Posterior cingulate gyrus (tissue), 11 donors: ENCODE data around the gene CRB1.

Source experiments
- DNase-seq, 10 donors: peaks; one replicate each; pipeline versions ENCODE4 v3.0.0 to v3.0.0-alpha.2; 2020 to 2021; ENCODE audit warnings: mixed read lengths in 3 of 10
- intact Hi-C: fragments of 100-400 bp; cut with DNase I; formaldehyde crosslinking; loops from one replicate; pipeline ENCODE4 v1.15.1; 2023

The CRB1 gene

GRCh38 chr1:197510691-197511378 is 242.8 kb downstream of the CRB1 start:
- intact Hi-C loops: no loop called here
- no peak for DNase-seq

DNA sequence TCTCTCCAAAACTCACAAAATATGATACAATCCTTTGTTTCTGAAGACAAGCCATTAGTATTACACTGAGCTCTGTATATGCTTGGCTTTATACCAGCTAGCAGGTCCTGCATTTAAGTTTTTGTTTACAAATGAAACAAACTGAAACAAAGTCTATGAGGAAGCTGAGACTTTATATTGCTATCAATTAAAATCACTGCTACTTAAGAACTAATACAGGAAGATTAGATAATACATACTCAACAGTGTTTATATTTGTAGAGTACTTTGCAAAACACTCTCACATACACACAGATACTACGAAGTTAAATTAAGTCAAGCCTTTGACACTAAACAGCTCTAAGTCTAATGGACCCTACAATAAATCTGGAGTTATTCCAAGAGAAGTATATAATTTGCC is 247.4 kb downstream of the CRB1 start:
- intact Hi-C loops: no loop called here

GRCh38 chr1:197519741-197520334 is 251.8 kb downstream of the CRB1 start:
- no peak for DNase-seq
- intact Hi-C loops: loop anchor here (10.0 kb wide), 2 partner anchors 405 to 1165 kb away; no protein-coding TSS in a partner anchor

More for the DNA sequence above, 247.4 kb downstream of the CRB1 start:
- DNase-seq: no peak

DNA sequence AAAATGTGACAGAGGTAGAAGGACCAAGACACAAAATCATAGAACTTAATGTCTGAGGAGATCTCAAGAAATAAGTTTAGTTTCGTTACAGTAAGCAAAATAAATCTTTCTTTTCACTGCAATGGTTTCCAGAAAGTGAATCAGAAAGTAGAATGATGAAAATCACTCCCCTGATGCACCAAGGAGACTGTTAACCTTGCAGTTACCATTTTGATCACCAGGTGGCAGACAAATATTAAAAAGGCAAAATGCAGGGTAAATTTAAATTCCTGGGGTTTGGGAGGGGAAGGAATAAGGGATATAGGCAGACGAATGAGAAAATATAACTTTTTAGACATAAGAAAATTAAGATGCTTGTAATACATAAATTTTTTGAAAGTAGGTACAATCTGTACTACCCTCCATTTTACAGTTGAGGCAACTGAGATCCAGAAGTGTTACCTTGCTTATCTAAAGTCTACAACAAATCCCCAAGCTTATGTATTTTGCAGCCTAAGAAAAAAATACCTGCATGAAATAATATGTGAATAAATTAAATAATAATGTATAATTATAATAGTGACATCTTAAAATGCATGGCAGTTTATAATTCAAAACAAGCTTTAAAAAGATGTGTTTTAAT is 253.2 kb downstream of the CRB1 start:
- no peak for DNase-seq
- intact Hi-C loops: loop anchor here (10.0 kb wide), 2 partner anchors 404 to 1164 kb away; no protein-coding TSS in a partner anchor

DNA sequence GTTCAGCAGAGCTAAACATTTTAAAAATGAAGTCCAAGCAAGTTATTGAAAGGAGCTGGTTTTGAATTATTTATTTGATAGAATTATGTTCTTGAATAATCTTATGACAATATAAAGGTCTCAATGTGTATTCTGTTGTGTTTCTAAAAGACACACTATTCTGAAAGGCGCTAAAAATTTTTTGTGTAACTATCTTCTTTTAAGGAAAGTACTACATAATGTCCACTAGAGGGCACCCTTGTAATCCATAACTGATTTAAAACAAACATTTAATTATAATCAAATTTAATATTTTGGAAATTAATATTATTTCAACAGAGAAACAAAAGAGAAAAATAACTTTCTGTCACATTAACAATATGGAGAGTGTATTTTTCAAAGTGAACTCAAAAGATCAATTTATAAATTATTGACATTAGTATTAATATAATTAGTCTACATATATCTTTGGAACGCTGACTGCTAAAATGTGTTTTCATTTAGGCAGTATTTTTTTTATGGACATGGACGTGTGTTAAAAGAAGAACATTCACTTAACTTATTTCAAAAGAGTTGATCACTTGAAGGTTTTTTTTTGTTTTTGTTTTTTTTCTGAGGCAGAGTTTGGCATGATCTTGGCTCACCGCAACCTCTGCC is 258.8 kb downstream of the CRB1 start:
- intact Hi-C loops: loop anchor here (5.0 to 10.0 kb wide), 3 partner anchors 398 to 1158 kb away; no protein-coding TSS in a partner anchor

More for the DNA sequence above, 258.8 kb downstream of the CRB1 start:
- no peak for DNase-seq
